Erythroblast (primary cell): ENCODE measurements around the gene AGAP1.

Experiments used
- DNase-seq, 2 experiments: peaks; one replicate each; lab custom pipeline; 2025; lab: John Stamatoyannopoulos, UW
- GATA1 ChIP-seq: IDR thresholded peaks from 2 replicates; pipeline ENCODE4 v1.6.1; 2011; ENCODE audit warnings: low read depth, mild to moderate bottlenecking, control low read depth, low read length, moderate library complexity
- POLR2A ChIP-seq: IDR thresholded peaks from 2 replicates; pipeline ENCODE4 v1.6.1; 2011; ENCODE audit warnings: mild to moderate bottlenecking, low read length

Gene AGAP1

GRCh38 chr2:235639428-235639773, 145.6 kb downstream of the AGAP1 start:
- TF ChIP-seq POLR2A = no peak
- TF ChIP-seq GATA1 = no peak
- peak; percentile 58 to 71 for DNase-seq

DNA sequence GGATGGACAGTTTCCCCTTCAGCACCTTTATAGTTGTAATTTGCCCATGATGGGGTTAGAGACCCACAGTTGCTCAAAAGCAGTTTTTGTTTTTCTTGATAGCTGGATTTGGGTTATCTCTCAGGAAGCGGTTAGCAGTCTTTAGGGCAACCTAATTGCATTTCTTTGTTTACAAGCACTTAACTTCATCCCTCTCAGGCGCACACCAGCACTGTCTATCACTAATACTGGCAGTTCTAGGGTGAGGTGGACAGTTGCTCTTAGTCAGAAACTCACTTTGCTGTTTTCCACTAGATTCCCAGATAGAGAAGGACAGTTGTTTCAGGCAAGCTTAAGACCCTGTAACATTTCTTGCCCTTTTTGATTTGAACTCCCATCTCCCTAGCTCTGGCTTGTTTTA, 146.0 kb downstream of the AGAP1 start:
- DNase-seq = peak in 1 of 2 experiments; percentile 32
- TF ChIP-seq POLR2A (no peak), GATA1 (no peak)

DNA sequence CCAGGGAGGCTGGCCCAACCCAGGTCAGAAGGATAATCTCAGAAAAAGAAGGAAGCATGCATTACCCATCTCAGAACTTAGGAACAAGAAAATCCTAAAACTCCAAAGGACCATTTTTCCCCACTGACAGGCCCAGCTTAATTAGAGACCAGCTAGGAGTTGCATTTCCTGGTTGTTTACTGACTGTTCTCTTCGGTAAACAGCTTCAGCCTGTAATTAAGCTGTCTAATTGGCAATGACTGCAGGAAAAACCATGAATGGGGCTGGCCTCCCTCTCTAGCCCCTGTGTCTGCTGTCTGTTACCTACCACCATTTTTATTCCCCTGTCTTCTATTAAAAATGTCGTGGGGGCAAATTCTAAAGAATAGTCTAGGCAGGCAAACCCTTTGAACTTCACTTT, 146.5 kb downstream of the AGAP1 start:
- TF ChIP-seq GATA1 (no peak), POLR2A (no peak)
- no peak for DNase-seq

GRCh38 chr2:235640926-235641723, 147.3 kb downstream of the AGAP1 start:
- TF ChIP-seq POLR2A (no peak), GATA1 (no peak)
- DNase-seq = no peak

DNA sequence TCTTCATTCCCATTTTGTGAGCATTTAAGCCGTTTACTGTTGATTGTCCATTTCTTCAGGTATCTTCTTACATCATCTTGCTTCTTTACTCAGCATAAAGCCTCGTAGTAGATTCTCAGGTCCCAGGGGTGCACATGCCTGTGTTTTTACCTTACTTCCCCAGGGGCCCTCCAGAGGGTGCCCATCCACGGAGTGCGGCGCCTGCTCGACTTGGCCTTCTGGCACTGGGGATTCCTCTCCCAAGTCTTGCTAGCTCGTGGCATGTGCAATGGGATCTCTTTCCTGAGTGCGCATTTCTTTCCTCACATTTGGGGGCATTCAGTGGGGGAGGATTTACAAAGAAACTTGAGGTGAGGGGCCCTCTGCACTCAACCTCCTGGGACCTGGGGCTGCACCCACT, 148.1 kb downstream of the AGAP1 start:
- DNase-seq = no peak
- TF ChIP-seq POLR2A (no peak), GATA1 (no peak)

DNA sequence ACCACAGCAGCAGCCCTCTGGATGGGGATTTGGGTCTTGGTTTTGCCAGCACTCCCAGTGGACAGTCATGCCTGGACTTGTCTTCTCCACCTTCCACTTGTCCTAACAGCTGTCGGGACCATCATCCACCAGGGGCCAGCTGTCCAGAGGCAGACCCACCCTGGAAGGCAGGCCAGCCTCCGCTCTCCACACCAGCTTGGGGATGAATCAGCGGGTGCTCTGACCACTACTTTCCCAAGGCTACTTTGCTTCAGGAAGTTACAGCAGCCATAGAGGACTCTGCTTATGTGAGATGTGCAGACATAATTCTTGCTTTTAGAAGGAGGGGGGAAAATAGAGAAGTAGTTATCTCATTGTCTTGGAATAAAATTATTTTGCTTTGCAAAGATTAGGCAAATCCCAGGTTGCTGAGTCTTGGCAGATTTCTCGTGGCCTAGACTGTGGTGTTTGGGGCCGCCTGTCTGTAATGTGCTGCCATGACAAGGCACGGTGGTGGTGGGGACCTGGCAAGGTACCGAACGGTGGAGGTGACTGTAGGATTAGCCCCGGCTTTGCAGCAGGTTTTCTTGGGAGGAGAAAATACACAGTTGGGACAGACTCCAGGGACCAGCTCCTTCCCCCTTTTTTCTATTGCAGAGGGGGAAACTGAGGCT, 148.7 kb downstream of the AGAP1 start:
- TF ChIP-seq GATA1 (no peak), POLR2A (no peak)
- peak; percentile 17 to 26 for DNase-seq

DNA sequence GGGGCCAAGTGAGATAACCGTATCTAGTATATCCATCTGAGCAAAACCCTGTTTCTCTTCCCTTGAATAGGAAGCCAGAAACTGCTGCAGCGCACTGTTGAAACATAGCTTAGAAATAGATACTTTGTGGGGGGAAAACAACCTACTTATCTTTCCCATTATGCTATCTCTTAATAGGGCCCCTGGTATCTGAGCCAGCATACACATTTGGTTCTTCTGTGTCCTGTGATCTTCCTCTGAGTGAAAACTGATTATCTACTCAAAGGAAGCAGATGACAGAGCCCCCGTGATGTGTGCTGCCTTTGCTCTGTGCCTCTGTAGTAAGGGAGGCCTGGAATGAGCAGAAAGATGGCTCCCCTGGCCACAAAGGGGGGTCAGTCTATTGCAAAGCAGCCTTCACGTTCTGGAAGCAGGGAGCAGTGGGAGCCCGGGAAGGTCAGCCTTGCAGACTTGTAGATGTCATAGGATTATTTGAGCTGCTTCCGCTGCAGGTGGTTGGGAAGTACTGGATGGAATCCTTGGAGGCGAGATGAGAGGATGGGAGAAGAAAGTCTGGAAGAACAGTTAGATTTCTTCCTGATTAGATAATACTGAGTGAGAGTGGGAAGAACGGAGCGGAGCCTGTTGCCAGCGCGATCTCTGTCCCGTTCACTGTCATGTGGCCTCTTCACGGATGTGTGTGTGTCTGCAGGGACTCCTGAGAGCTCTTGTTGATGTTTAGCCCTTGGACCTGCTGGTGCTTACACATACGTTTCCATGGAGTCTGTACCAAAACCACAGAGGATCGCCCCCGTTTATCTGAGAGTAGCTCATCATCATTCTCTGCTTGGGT, 150.1 kb downstream of the AGAP1 start:
- TF ChIP-seq POLR2A (no peak), GATA1 (no peak)
- peak; percentile 73 to 93 for DNase-seq

GRCh38 chr2:235647264-235647663, 153.4 kb downstream of the AGAP1 start:
- DNase-seq = no peak
- TF ChIP-seq POLR2A (no peak), GATA1 (no peak)

- TF ChIP-seq POLR2A (no peak), GATA1 (no peak)
- DNase-seq = no peak
Measured at GRCh38 chr2:235647877-235648276, 154.0 kb downstream of the AGAP1 start.

DNA sequence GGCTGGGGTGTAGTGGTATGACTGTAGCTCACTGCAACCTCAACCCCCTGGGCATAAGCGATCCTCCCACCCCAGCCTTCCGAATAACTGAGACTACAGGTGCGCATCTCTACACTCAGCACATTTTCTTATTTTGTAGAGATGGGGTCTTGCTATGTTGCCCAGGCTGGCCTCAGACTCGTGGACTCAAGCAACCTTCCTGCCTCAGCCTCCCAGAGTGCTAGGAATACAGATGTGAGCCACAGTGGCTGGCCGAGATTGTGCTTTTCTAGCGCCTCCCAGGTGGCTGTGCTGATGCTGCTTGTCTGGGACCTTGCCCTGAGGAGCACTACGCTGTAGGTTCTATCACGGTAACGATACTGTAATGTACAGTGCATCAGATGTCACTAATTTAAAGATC, 155.6 kb downstream of the AGAP1 start:
- no peak for DNase-seq
- TF ChIP-seq POLR2A (no peak), GATA1 (no peak)

GRCh38 chr2:235651643-235652042, 157.8 kb downstream of the AGAP1 start:
- no peak for DNase-seq

GRCh38 chr2:235654103-235654813, 160.4 kb downstream of the AGAP1 start:
- no peak for TF ChIP-seq GATA1
- no peak for TF ChIP-seq POLR2A
- DNase-seq = peak in 1 of 2 experiments; percentile 14

More at GRCh38 chr2:235651643-235652042, 157.8 kb downstream of the AGAP1 start:
- TF ChIP-seq GATA1 (no peak), POLR2A (no peak)
